CD4-positive, CD25-positive, alpha-beta regulatory T cell (primary cell): ENCODE measurements around the gene IQCE. TPM values are rescaled to one million over a fixed set of nuclear protein-coding genes. Genes with fewer than 3 reads are reported as not detected.
"Not testable (repeated sequence)": the region's sequence is repeated elsewhere in the genome, so short reads cannot be mapped to it uniquely, and the experiment has no call there.

Source experiments
- ATAC-seq, 2 donors: fragments of 150-1000 bp; cut with Tn5 transposase; one replicate each; pipeline ENCODE4 v1.10.0; 2021; ENCODE audit warnings: low read depth in 2 of 2, moderate number of reproducible peaks in 2 of 2, moderate library complexity in 1 of 2
- DNase-seq, 3 donors: peaks; one replicate each; pipeline versions ENCODE4 v3.0.0 to v3.0.0-alpha.2; 2012 to 2022; ENCODE audit warnings: mixed read lengths in 1 of 3
- H3K27ac ChIP-seq: one replicate; pipeline ENCODE4 v1.7.0; 2013; ENCODE audit warnings: mild to moderate bottlenecking, low read length; ENCODE audit not compliant: insufficient read depth, poor library complexity, severe bottlenecking
- H3K27me3 ChIP-seq: one replicate; pipeline ENCODE4 v1.7.0; 2013; ENCODE audit warnings: low read length; ENCODE audit not compliant: control insufficient read depth, insufficient read depth
- H3K36me3 ChIP-seq: one replicate; pipeline ENCODE4 v1.7.0; 2013; ENCODE audit warnings: mild to moderate bottlenecking, low read length, moderate library complexity; ENCODE audit not compliant: control insufficient read depth, insufficient read depth
- H3K4me1 ChIP-seq: 2 replicates; pipeline ENCODE4 v1.7.0; 2013; ENCODE audit warnings: mild to moderate bottlenecking, low read length; ENCODE audit not compliant: insufficient read depth, control insufficient read depth, poor library complexity, severe bottlenecking
- H3K4me3 ChIP-seq: one replicate; pipeline ENCODE4 v1.7.0; 2013; ENCODE audit warnings: low read depth, mild to moderate bottlenecking, low read length, moderate library complexity
- H3K9me3 ChIP-seq, 2 experiments: 1 replicate in 1 of 2; 2 replicates in 1 of 2; pipeline ENCODE4 v1.7.0; 2013; ENCODE audit warnings: low read length in 2 of 2, mild to moderate bottlenecking in 1 of 2, moderate library complexity in 1 of 2; ENCODE audit not compliant: control insufficient read depth in 2 of 2
- H3K27ac Mint-ChIP-seq, 3 donors: one replicate each; pipeline ENCODE4 v1.8.0; 2020 to 2022; ENCODE audit warnings: mild to moderate bottlenecking in 3 of 3, mixed read lengths in 3 of 3, moderate library complexity in 2 of 3
- H3K27me3 Mint-ChIP-seq: one replicate; pipeline ENCODE4 v1.8.0; 2022; ENCODE audit warnings: mild to moderate bottlenecking, mixed read lengths
- H3K36me3 Mint-ChIP-seq: one replicate; pipeline ENCODE4 v1.8.0; 2020; ENCODE audit warnings: mixed read lengths
- H3K4me1 Mint-ChIP-seq, 4 donors: one replicate each; pipeline ENCODE4 v1.8.0; 2020 to 2022; ENCODE audit warnings: mixed read lengths in 4 of 4, mild to moderate bottlenecking in 1 of 4
- H3K4me3 Mint-ChIP-seq, 4 donors: one replicate each; pipeline ENCODE4 v1.8.0; 2020 to 2022; ENCODE audit warnings: mild to moderate bottlenecking in 4 of 4, mixed read lengths in 4 of 4, moderate library complexity in 3 of 4
- H3K9me3 Mint-ChIP-seq, 7 donors: one replicate each; pipeline ENCODE4 v1.8.0; 2020 to 2022; ENCODE audit warnings: mixed read lengths in 7 of 7, mild to moderate bottlenecking in 3 of 7, moderate library complexity in 2 of 7
- polyA plus RNA-seq, 4 donors: library from polyadenylated mRNA; unstranded; fragments of 300-500 nt; fragmentation: Illumina TruSeq; gene quantifications; one replicate each; pipeline ENCODE4 v1.2.3, GENCODE V29; 2021
- total RNA-seq: library from RNA; stranded (reverse); gene quantifications from one replicate; pipeline ENCODE4 v1.2.3, GENCODE V29; 2022

Gene IQCE
- total and polyA plus RNA-seq, 5 donors from 2014 or later = 0.69 to 6.6 (median 1.00) TPM

DNA sequence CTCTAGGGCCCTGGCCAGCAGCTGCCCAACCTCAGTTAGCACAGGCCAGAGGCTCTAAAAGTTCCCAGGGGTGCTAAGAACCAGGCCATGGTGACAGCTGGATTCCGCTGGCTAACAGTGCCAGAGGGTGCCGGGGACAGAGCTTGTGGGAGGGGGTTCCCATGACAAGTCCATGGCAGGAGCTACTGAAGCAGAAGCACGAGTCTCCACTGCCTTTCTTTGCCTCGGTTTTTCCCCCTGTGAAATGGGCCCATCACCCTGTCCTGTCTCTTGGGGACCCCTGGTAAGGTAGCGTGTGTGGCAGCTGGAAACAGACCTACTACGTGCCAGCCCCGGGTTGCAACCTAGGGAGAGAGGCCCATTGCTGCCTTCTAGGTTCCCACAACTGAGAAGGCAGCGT, 26.0 kb upstream of the IQCE start:
- H3K9me3 Mint-ChIP-seq, H3K27me3 Mint-ChIP-seq, H3K36me3 Mint-ChIP-seq, H3K4me3 Mint-ChIP-seq, H3K4me3 ChIP-seq, H3K9me3 ChIP-seq, H3K27ac Mint-ChIP-seq, H3K27ac ChIP-seq, ATAC-seq, H3K36me3 ChIP-seq, H3K27me3 ChIP-seq: not testable (repeated sequence)
- H3K4me1 Mint-ChIP-seq = peaks cover 7 to 37% (median 18%) of the 10 kb centered on the region in 4 donors
- DNase-seq = peak in 1 of 3 donors; percentile 38
- H3K4me1 ChIP-seq = peaks cover 33% of the 10 kb centered on the region

DNA sequence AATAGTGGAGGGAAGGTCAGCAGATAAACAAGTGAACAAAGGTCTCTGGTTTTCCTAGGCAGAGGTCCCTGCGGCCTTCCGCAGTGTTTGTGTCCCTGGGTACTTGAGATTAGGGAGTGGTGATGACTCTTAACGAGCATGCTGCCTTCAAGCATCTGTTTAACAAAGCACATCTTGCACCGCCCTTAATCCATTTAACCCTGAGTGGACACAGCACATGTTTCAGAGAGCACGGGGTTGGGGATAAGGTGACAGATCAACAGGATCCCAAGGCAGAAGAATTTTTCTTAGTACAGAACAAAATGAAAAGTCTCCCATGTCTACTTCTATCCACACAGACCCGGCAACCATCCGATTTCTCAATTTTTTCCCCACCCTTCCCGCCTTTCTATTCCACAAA, 25.2 kb upstream of the IQCE start:
- H3K27ac Mint-ChIP-seq, H3K36me3 Mint-ChIP-seq, H3K27ac ChIP-seq, H3K27me3 ChIP-seq, H3K36me3 ChIP-seq, ATAC-seq, H3K4me3 Mint-ChIP-seq, DNase-seq, H3K9me3 ChIP-seq, H3K4me3 ChIP-seq, H3K9me3 Mint-ChIP-seq, H3K27me3 Mint-ChIP-seq: not testable (repeated sequence)
- H3K4me1 ChIP-seq = peaks cover 26% of the 10 kb centered on the region
- peaks cover 0 to 30% (median 11%) of the 10 kb centered on the region in 4 donors for H3K4me1 Mint-ChIP-seq

DNA sequence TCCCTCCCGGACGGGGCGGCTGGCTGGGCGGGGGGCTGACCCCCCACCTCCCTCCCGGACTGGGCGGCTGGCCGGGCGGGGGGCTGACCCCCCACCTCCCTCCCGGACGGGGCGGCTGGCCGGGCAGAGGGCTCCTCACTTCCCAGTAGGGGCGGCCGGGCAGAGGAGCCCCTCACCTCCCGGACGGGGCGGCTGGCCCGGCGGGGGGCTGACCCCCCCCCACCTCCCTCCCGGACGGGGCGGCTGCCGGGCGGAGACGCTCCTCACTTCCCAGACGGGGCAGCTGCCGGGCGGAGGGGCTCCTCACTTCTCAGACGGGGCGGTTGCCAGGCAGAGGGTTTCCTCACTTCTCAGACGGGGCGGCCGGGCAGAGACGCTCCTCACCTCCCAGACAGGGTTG, 24.6 kb upstream of the IQCE start:
- H3K4me3 Mint-ChIP-seq, H3K27me3 ChIP-seq, H3K27ac Mint-ChIP-seq, H3K36me3 Mint-ChIP-seq, ATAC-seq, H3K9me3 Mint-ChIP-seq, H3K27me3 Mint-ChIP-seq, DNase-seq, H3K36me3 ChIP-seq, H3K27ac ChIP-seq, H3K9me3 ChIP-seq, H3K4me3 ChIP-seq: not testable (repeated sequence)
- H3K4me1 ChIP-seq = peaks cover 19% of the 10 kb centered on the region
- peaks cover 0 to 23% (median 11%) of the 10 kb centered on the region in 4 donors for H3K4me1 Mint-ChIP-seq

DNA sequence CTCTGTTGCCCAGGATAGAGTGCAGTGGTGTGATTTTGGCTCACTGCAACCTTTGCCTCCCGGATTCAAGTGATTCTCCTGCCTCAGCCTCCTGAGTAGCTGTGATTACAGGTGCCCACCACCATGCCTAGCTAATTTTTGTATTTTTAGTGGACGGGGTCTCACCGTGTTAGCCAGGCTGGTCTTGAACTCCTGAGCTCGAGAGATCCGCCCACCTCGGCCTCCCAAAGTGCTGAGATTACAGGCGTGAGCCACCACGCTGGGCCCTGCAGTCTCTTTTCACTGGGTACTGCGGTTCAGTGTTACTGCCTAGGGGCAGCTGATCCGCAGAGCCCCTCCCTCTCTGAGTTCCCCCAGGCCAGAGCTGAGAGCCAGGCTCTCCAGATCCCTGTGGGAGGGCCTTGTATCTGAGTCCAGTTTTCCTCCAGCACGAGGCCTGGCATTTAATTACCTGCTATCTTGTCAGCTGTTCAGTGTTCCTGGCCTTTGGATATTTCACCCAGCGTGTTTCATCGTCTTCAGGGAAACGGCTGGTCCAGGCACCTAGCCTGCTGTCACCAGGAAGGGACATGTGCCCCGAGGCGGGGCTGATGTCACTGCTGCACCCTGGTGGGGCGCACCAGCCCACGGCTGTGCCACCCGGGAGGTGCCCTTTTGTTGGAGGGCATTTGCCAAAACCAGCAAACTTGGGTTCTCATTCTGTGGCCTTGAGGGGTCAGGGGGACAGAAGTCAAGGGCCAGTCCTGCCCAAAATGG, 22.7 kb upstream of the IQCE start:
- H3K36me3 Mint-ChIP-seq, H3K36me3 ChIP-seq, H3K9me3 ChIP-seq, H3K4me3 ChIP-seq, H3K4me3 Mint-ChIP-seq, H3K4me1 ChIP-seq, H3K27ac Mint-ChIP-seq, DNase-seq, H3K27me3 Mint-ChIP-seq, H3K27ac ChIP-seq, H3K9me3 Mint-ChIP-seq, H3K27me3 ChIP-seq, H3K4me1 Mint-ChIP-seq, ATAC-seq: not testable (repeated sequence)

DNA sequence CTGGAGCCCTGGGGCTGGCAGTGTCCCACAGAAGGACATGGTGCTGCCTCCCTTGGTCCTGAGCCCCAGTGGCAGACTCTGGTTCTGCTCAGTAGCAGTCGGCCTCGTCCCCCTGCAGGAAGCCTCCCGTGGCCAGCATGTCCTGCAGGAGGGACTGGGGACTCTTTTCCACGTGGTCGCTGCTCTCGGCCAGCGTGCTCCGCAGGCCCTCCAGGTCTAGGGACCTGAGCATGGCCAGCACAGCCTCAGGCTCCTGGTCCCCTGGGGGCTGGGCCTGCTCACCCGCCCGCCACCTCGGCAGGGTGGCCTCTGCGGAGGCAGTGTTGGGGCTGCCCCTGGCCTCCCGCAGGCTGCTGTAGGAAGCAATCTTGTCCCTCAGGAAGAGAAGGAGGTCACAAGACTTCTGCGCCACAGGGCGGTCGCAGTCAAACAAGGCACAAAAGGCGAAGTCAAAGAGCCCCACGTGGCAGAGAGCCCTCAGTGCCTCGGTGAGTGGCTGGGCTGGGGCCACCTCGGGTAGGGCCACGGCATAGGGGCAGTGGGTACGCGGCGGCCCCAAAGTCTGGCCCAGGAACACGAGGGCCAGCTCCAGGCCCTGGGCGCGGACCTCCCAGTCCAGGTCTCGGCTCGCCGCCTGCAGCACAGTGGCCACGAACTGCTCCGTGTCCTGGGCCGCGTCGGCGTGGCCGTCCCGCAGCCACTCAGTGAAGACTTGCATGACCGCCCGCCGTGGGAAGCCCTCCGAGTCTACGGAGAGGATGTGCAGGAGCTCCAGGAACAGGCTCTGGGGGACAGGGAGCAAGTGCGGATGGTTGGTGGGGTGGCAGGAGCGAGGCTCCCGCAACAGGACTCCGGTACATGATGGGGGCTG, 20.6 kb upstream of the IQCE start:
- no peak for ATAC-seq
- H3K27me3 Mint-ChIP-seq = no peaks in the 10 kb centered on the region

DNA sequence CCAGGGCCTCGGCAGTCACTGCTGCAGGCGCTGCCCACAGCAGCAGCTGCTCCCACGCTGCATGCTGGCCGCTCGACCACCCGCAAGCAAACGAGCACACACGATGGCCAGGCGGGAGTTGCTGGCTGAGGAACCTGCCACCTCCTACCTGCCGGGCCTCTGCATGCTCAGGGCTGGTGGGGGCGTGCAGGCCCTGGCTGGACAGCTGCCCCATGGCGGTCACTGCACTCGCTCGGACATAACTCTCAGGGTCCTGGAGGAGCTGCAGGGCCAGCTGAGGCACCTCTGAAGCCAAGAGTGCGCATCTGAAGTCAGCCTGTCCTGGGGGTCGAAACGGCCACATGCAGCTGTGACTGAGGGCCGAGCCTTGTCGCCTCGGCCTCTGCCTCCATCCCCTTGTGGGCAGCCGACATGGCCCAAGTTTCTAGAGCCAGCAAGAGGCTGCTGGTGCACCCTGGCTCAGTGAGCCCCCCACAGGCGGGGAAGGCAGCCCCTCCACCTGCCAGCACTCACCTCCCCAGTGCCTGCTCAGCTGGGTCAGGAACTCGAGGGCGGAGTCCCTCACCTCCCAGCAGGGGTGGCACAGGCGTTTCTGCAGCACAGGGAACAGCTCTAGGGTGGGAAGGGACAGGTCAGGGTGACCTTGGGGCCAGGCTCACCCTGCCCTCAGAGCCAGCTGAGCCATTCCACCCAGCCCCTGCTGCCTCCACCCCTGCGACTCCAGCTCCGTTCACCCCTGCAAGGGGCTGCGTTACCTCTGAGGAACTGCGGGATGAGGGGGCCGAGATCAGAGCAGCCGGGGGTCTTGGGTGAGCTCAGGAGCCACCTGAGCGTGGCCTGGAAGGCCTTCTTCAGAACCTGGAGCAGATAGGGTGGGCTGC, 19.5 kb upstream of the IQCE start:
- peak in 1 of 2 donors; percentile 9 for ATAC-seq

More for the DNA sequence above, 20.6 kb upstream of the IQCE start:
- Mint-ChIP-seq H3K4me1 (no peaks in the 10 kb centered on the region), H3K9me3 (peaks cover 0 to 8% (median 0%) of the 10 kb centered on the region in 7 donors), H3K36me3 (no peaks in the 10 kb centered on the region), H3K27ac (no peak overlapping the region), H3K4me3 (peak overlapping the region in 1 of 4 donors; percentile 58)
- H3K4me3 ChIP-seq = no peak overlapping the region
- H3K27me3 ChIP-seq = no peaks in the 10 kb centered on the region
- H3K9me3 ChIP-seq = no peaks in the 10 kb centered on the region
- H3K27ac ChIP-seq = no peak overlapping the region
- no peaks in the 10 kb centered on the region for H3K4me1 ChIP-seq
- peak in 1 of 3 donors; percentile 19 for DNase-seq
- H3K36me3 ChIP-seq = peaks cover 4% of the 10 kb centered on the region

DNA sequence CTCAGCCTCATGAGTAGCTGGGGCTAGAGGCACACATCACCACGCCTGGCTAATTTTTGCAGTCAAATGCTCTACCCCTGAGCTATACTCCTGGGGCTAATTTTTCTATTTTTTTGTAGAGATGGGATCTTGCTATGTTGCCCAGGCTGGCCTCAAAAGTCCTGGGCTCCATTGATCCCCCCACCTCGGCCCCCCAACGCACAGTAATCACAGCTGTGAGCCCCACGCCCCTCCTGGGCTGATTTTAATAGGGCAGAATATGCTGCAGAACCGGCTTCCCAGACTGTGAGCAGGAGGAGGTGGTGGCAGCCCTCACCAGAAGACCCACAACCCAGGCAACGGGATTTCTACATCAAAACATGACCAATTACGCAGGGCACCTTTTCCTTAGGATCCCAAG, 18.6 kb upstream of the IQCE start:
- Mint-ChIP-seq H3K4me3 (peak overlapping the region in 1 of 4 donors; percentile 58), H3K36me3 (no peaks in the 10 kb centered on the region), H3K9me3 (peaks cover 0 to 10% (median 0%) of the 10 kb centered on the region in 7 donors), H3K4me1 (no peaks in the 10 kb centered on the region), H3K27me3 (no peaks in the 10 kb centered on the region), H3K27ac (peak overlapping the region in 1 of 3 donors; percentile 43)
- Histone ChIP-seq H3K9me3 (no peaks in the 10 kb centered on the region), H3K36me3 (peaks cover 12% of the 10 kb centered on the region), H3K27me3 (no peaks in the 10 kb centered on the region), H3K27ac (no peak overlapping the region), H3K4me3 (no peak overlapping the region), H3K4me1 (no peaks in the 10 kb centered on the region)
- DNase-seq (no peak), ATAC-seq (no peak)

More for the DNA sequence above, 19.5 kb upstream of the IQCE start:
- Histone ChIP-seq H3K4me1 (no peaks in the 10 kb centered on the region), H3K27ac (no peak overlapping the region), H3K36me3 (peaks cover 7% of the 10 kb centered on the region), H3K9me3 (no peaks in the 10 kb centered on the region), H3K4me3 (no peak overlapping the region), H3K27me3 (no peaks in the 10 kb centered on the region)
- Mint-ChIP-seq H3K27ac (peak overlapping the region in 1 of 3 donors; percentile 9), H3K9me3 (peaks cover 0 to 8% (median 0%) of the 10 kb centered on the region in 7 donors), H3K4me1 (no peaks in the 10 kb centered on the region), H3K27me3 (no peaks in the 10 kb centered on the region), H3K36me3 (no peaks in the 10 kb centered on the region), H3K4me3 (peak overlapping the region in 1 of 4 donors; percentile 58)
- DNase-seq = peak in 1 of 3 donors; percentile 25
